GM11168 (cell line): ENCODE measurements around the gene DMD.

ENCODE experiments used
- in situ Hi-C: fragments of 300-500 bp; cut with MboI; formaldehyde crosslinking; loops from one replicate; pipeline ENCODE4 v1.12.0; 2022; ENCODE audit warnings: low sequenced_read_pairs; ENCODE audit not compliant: unreplicated experiment

The DMD gene

DNA sequence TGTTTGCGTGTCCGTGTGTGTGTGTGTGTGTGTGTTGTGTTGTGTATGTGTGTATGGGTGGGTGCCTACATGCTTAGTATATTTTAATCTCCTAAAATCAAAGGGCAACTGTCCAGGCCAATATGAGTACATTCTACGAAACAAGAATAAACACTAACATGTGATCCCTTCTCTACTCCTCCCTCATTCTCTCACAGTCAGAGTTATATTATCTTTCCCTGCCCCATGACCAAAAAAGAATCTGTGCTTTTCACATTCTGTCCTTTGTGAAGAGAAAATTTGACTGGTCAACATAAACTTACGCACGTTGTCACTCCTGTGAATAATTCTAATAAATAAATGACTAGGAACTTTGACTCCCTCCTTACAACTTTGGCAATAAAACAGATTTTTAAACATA lies 532.9 kb downstream of the DMD start:
- in situ Hi-C loops: no loop called here

DNA sequence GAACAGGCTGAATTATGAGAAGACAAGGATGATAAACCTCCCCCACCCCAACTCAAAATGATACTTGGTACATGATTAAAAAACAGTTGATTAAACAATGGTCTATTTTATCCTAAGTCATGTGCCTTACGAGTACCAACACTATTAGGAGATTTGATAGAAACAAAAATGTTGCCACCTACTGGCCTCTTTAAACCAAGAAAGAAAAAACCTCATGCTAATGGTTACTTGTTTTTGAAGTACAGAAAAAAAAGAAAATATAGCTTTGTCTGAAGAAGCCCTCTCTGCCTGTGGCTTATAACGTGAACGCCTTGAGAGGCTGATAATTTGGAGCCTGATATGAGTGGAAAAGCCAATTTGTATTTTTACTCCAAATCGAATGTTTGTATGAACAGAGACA lies 538.2 kb downstream of the DMD start:
- in situ Hi-C loops: no loop called here

DNA sequence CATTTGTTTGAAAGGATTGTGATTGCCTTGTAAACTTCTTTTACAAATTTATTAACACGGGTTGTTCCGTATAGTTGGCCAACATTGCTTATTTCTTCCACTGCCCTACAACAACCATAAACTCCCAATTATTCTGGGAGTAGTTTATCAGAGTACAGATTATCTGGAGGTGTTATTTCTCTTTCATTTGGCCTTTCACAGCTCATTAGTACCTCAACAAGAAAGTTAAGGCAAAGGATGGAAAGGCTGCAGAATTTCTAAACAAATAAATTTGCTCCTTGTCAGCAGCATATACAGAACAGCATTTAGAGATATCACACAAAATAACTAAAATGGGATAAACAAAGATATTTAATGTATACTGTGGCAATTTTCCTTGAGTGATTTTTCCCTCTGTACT lies 548.8 kb downstream of the DMD start:
- in situ Hi-C loops: no loop called here

GRCh38 chrX:32644476-32645245 lies 566.7 kb downstream of the DMD start:
- in situ Hi-C loops: no loop called here

GRCh38 chrX:32642283-32642682 lies 569.1 kb downstream of the DMD start:
- in situ Hi-C loops: no loop called here

DNA sequence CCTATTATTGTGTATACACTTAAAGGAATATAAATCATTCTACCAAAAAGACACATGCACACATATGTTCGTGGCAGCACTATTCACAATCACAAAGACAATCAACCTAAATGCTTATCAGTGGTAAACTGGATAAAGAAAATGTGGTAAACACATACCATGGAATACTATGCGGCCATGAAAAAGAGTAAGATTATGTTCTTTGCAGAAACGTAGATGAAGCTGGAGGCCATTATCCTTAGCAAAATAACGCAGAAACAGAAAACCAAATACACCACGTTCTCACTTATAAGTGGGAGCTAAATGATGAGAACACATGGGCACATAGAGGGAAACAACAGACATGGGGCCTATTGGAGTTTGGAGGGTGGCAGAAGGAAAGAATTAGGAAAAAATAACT lies 593.2 kb downstream of the DMD start:
- in situ Hi-C loops: no loop called here

- in situ Hi-C loops: no loop called here
These were observed 596.6 kb downstream of the DMD start for GRCh38 chrX:32614707-32615106.

DNA sequence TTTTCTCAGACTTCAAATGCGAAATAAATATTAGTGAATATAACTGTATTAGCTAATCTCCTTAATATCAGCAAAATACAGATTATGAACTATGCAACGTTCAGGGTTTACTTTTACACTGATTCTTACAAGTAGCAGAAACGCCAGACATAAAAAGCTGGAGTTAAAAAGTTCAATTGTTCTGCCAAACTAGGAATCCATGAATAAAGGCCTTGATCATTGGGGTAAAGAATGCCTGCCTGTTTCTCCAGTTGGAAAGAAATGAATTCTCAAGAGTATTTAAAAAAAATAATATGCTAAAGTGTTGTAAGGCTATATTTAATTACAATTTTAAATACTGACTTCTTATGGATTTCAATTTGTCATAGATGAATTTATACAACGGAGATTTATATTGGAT lies 612.2 kb downstream of the DMD start:
- in situ Hi-C loops: no loop called here

DNA sequence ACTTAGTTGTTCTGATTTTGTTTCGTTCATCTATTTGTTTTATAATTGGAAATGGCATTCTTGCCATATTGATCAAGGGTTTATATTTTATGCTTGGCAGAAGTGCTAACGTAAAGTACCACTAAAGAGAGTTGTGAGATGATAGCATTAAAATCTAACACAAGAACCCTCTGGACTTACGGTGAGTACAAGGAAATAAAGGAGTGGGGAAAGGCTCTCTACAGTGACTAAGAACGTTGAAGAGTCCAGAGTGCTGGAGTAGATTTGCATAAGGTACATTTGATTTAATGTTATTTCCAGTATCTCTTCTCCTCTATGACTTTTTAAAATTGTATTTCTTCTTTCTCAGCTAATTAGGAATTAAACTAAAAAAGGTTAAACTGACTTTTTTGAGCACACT lies 612.6 kb downstream of the DMD start:
- in situ Hi-C loops: no loop called here

DNA sequence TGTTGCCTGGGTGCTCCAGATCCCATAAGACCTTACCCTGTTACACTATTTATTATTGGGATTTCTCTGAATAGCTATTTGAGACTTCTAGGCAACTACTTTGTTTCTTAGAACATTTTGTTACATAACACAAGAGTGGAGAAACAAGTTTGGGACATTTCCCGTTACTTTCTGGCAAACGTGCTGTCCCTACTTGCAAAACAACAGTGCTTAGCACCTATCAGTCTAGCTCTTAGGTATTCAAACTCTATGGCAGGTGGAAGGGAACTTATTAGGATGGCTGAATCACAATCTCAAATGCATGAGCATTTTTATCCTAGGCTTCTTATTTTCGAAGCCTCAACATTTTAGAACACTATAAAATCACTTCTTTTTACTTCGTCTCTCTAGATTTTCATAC lies 613.6 kb downstream of the DMD start:
- in situ Hi-C loops: no loop called here

GRCh38 chrX:32592786-32593185 lies 618.6 kb downstream of the DMD start:
- in situ Hi-C loops: no loop called here

GRCh38 chrX:32591589-32591988 lies 619.8 kb downstream of the DMD start:
- in situ Hi-C loops: no loop called here

- in situ Hi-C loops: no loop called here
These were observed 628.6 kb downstream of the DMD start for GRCh38 chrX:32582729-32583128.

GRCh38 chrX:32576885-32577284 lies 634.5 kb downstream of the DMD start:
- in situ Hi-C loops: no loop called here

GRCh38 chrX:32572644-32573043 lies 638.7 kb downstream of the DMD start:
- in situ Hi-C loops: no loop called here

- in situ Hi-C loops: no loop called here
These were observed 639.8 kb downstream of the DMD start for GRCh38 chrX:32571579-32571978.

DNA sequence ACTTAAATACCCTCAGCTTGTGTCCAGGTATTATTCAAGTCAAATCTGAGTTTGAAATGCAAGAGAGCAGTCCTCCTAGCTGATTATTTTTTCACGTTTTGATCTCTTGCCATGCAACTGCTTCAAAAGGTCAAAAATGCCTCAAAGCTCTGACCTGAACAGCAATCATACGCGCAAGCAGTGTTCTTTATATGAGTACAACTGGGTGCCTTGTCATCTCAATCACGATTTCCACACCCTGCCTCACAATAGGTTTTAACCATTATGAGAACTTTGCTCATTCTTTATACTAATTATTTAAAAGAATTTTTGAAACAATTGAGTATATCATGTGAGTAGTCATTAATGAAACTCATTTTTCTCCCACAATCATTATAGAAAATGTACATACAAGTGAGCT lies 649.1 kb downstream of the DMD start:
- in situ Hi-C loops: no loop called here

- in situ Hi-C loops: no loop called here
These were observed 666.2 kb downstream of the DMD start for GRCh38 chrX:32545101-32545500.

GRCh38 chrX:32538554-32538953 lies 672.8 kb downstream of the DMD start:
- in situ Hi-C loops: no loop called here

DNA sequence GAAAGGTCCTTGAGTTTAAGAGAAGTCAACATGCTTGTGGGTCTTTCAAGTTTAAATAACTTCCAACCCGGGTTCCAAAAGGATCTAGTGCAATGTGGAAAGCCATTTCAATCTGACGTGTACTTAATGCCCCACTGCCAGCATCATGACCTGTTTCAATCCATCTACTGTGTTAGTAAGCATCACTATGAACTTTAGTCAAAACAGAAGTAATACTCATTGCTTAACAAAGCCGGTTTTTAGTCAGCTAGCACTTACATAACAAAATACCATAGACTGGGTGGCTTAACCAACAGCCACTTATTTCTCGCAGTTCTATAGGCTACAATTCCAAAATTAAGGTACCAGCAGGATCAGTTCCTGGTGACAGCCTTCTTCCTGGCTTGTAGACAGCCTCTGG lies 677.5 kb downstream of the DMD start:
- in situ Hi-C loops: no loop called here

DNA sequence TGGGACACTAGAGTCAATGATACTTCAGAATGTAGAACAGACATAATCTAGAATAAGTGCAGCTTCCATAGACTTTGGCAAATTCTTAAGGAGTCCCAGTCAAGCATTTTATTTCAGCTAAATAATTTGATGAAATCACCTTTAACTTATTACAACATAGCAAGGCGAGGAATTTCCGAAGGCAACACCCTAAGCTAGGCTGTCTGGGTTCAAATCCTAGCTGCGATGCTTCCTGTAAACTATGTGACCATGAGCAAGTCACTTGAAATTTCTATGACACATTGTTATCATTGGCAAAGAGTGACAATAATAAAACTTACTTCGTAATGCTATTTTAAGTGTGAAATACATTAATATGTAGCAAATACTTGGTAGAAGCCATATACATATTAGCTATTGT lies 679.1 kb downstream of the DMD start:
- in situ Hi-C loops: no loop called here

- in situ Hi-C loops: no loop called here
These were observed 680.4 kb downstream of the DMD start for GRCh38 chrX:32530802-32531403.
